Natural killer cell (primary cell): Measurements from ENCODE around the gene JARID2. TPM values are rescaled to one million over a fixed set of nuclear protein-coding genes. Genes with fewer than 3 reads are reported as not detected.
"Not testable (repeated sequence)": the region's sequence is repeated elsewhere in the genome, so short reads cannot be mapped to it uniquely, and the experiment has no call there.

ENCODE experiments used
- ATAC-seq, 3 donors: fragments of 150-1000 bp in 2 of 3; fragments of 200-7000 bp in 1 of 3; cut with Tn5 transposase; 1 replicate in 1 of 3; 2 replicates in 2 of 3; pipeline ENCODE4 v1.10.0; 2021; ENCODE audit warnings: mild to moderate bottlenecking in 2 of 3, moderate library complexity in 2 of 3
- DNase-seq, 2 donors: peaks; one replicate each; pipeline versions ENCODE4 v3.0.0 to v3.0.0-alpha.2; 2013 to 2021; ENCODE audit warnings: mixed read lengths in 1 of 2
- H3K27ac ChIP-seq: one replicate; pipeline ENCODE4 v1.5.1; 2013; ENCODE audit warnings: mild to moderate bottlenecking, low read length
- H3K27me3 ChIP-seq: one replicate; pipeline ENCODE4 v1.6.1; 2013; ENCODE audit warnings: low read length; ENCODE audit not compliant: control insufficient read depth, insufficient read depth
- H3K36me3 ChIP-seq: one replicate; pipeline ENCODE4 v1.6.1; 2013; ENCODE audit warnings: low read length; ENCODE audit not compliant: control insufficient read depth, insufficient read depth
- H3K4me1 ChIP-seq: one replicate; pipeline ENCODE4 v1.6.1; 2013; ENCODE audit warnings: low read length; ENCODE audit not compliant: control insufficient read depth, insufficient read depth
- H3K4me3 ChIP-seq: one replicate; pipeline ENCODE4 v1.5.1; 2013; ENCODE audit warnings: low read length
- H3K9me3 ChIP-seq: one replicate; pipeline ENCODE4 v1.6.1; 2013; ENCODE audit warnings: low read length; ENCODE audit not compliant: control insufficient read depth, insufficient read depth
- H3K27ac Mint-ChIP-seq, 2 donors: one replicate each; pipeline ENCODE4 v1.8.0; 2022; ENCODE audit warnings: mild to moderate bottlenecking in 2 of 2, mixed read lengths in 2 of 2, moderate library complexity in 1 of 2
- H3K27me3 Mint-ChIP-seq, 2 donors: one replicate each; pipeline ENCODE4 v1.8.0; 2022; ENCODE audit warnings: low read depth in 2 of 2, mixed read lengths in 2 of 2
- H3K36me3 Mint-ChIP-seq: one replicate; pipeline ENCODE4 v1.8.0; 2022; ENCODE audit warnings: mixed read lengths
- H3K4me1 Mint-ChIP-seq, 2 donors: one replicate each; pipeline ENCODE4 v1.8.0; 2022; ENCODE audit warnings: mixed read lengths in 2 of 2
- H3K4me3 Mint-ChIP-seq: one replicate; pipeline ENCODE4 v1.8.0; 2022; ENCODE audit warnings: mild to moderate bottlenecking, moderate library complexity, mixed read lengths
- H3K9me3 Mint-ChIP-seq, 2 donors: one replicate each; pipeline ENCODE4 v1.8.0; 2022; ENCODE audit warnings: mixed read lengths in 2 of 2
- CTCF ChIP-seq: fragments of 200-600 bp; IDR thresholded peaks from one replicate; pipeline ENCODE4 v1.8.0; 2022; ENCODE audit warnings: antibody characterized with exemption
- WGBS: methylation state at CpG from one replicate; pipeline ENCODE4 v1.1.7; 2013; ENCODE audit warnings: missing lambda C conversion rate; ENCODE audit not compliant: insufficient coverage; 5-methylcytosine and 5-hydroxymethylcytosine counted together
- intact Hi-C: fragments of 100-400 bp; cut with micrococcal nuclease; formaldehyde crosslinking; loops from one replicate; pipeline ENCODE4 v1.14.2; 2022
- total RNA-seq, 4 donors: library from RNA; stranded (reverse); fragments of 120-200 nt in 1 of 4; gene quantifications; one replicate each; pipeline versions ENCODE4 v1.2.3 to v1.2.4, GENCODE V29; 2013 to 2022

Gene JARID2
- total RNA-seq, 3 donors from 2014 or later (not counting 1 experiment from before 2014, with no cell fraction given) = 49.9 to 60.9 (median 60.5) TPM

- H3K4me1 Mint-ChIP-seq = peaks cover 78 to 79% of the 10 kb centered on the region in 2 donors
- no peak for TF ChIP-seq CTCF
- peaks cover 73% of the 10 kb centered on the region for H3K4me1 ChIP-seq
- ATAC-seq (no peak), DNase-seq (no peak)
- intact Hi-C loops = no loop called here
- H3K27me3 Mint-ChIP-seq = no peaks in the 10 kb centered on the region
- H3K9me3 ChIP-seq = no peaks in the 10 kb centered on the region
- peak overlapping the region; percentile 24 for H3K27ac ChIP-seq
- no peaks in the 10 kb centered on the region for H3K36me3 ChIP-seq
- H3K36me3 Mint-ChIP-seq = no peaks in the 10 kb centered on the region
- WGBS = 94% methylated on average over 2 of the region's 2 CpGs
- H3K27ac Mint-ChIP-seq = peak overlapping the region; percentile 80 to 94
- no peaks in the 10 kb centered on the region for H3K27me3 ChIP-seq
- peak overlapping the region; percentile 71 for H3K4me3 Mint-ChIP-seq
- H3K9me3 Mint-ChIP-seq = no peaks in the 10 kb centered on the region
- H3K4me3 ChIP-seq = no peak overlapping the region
These were observed 47.8 kb downstream of the JARID2 start for GRCh38 chr6:15293674-15294073.

DNA sequence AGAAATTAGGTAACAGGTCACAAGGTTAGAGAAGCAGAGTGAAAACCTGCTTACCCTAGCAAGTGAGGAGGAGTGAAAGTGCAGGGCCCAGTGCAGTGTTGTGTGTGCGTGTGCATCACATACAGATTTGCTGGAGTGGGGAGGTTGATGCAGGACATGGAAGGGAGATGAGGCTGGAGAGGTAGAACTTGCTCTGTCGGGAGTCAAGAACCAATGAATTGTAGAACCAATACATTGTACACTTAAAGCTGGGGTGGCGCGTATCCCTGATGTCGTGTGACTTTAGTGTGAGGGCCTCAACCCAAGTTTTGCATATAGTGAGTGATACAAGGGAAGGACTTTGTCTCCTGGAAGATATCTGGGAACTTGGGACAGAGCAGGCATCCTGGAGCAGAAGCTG, 48.6 kb downstream of the JARID2 start:
- H3K36me3 Mint-ChIP-seq = no peaks in the 10 kb centered on the region
- no peak overlapping the region for H3K4me3 ChIP-seq
- no peak for TF ChIP-seq CTCF
- H3K4me3 Mint-ChIP-seq = peak overlapping the region; percentile 21
- H3K27ac Mint-ChIP-seq = peak overlapping the region; percentile 80 to 94
- H3K27me3 ChIP-seq = no peaks in the 10 kb centered on the region
- no peak overlapping the region for H3K27ac ChIP-seq
- DNase-seq (no peak), ATAC-seq (no peak)
- H3K9me3 ChIP-seq = no peaks in the 10 kb centered on the region
- intact Hi-C loops = no loop called here
- H3K4me1 ChIP-seq = peaks cover 73% of the 10 kb centered on the region
- H3K9me3 Mint-ChIP-seq = no peaks in the 10 kb centered on the region
- no peaks in the 10 kb centered on the region for H3K36me3 ChIP-seq
- no peaks in the 10 kb centered on the region for H3K27me3 Mint-ChIP-seq
- peaks cover 80 to 82% of the 10 kb centered on the region in 2 donors for H3K4me1 Mint-ChIP-seq
- 90% methylated on average over 5 of the region's 5 CpGs for WGBS

GRCh38 chr6:15296249-15296648, 50.4 kb downstream of the JARID2 start:
- H3K36me3 ChIP-seq = no peaks in the 10 kb centered on the region
- Mint-ChIP-seq H3K9me3 (no peaks in the 10 kb centered on the region), H3K4me3 (peak overlapping the region; percentile 85), H3K36me3 (no peaks in the 10 kb centered on the region), H3K27ac (peak overlapping the region; percentile 93 to 94), H3K27me3 (no peaks in the 10 kb centered on the region), H3K4me1 (peaks cover 85 to 87% of the 10 kb centered on the region in 2 donors)
- no peak for DNase-seq
- no peaks in the 10 kb centered on the region for H3K9me3 ChIP-seq
- ATAC-seq = no peak
- intact Hi-C loops = loop anchor here (5.0 kb wide), 1 partner anchor 66 kb away; no protein-coding TSS in a partner anchor
- H3K4me3 ChIP-seq = no peak overlapping the region
- no peak for TF ChIP-seq CTCF
- no peaks in the 10 kb centered on the region for H3K27me3 ChIP-seq
- WGBS = 79% methylated on average over 2 of the region's 5 CpGs
- H3K4me1 ChIP-seq = peaks cover 75% of the 10 kb centered on the region
- H3K27ac ChIP-seq = peak overlapping the region; percentile 72

DNA sequence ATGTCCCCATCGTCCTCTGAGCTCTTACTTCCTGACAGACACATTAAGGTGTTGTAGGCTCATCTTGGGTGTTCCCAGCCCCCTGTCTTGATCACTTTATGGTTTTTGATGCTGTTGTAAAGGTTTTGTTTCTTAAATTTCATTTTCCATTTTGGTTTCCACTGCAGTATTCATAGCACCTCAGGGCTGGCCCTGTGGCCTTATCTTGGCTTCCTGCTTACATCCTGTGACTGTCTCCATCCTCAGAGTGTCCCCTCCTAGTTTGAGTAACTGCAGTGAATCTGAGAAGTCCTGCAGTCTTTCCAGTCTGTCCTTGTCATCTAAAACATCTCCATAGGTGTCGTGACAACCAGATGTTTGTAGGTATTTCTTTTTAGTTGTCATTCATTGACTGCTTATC, 50.9 kb downstream of the JARID2 start:
- Mint-ChIP-seq H3K4me3 (peak overlapping the region; percentile 85), H3K27me3 (no peaks in the 10 kb centered on the region), H3K27ac (peak overlapping the region; percentile 93 to 94), H3K9me3 (no peaks in the 10 kb centered on the region), H3K4me1 (peaks cover 85 to 87% of the 10 kb centered on the region in 2 donors), H3K36me3 (no peaks in the 10 kb centered on the region)
- ATAC-seq (peak; percentile 46 to 62 (median 60)), DNase-seq (peak in 1 of 2 donors; percentile 36)
- no peak for TF ChIP-seq CTCF
- Histone ChIP-seq H3K4me3 (no peak overlapping the region), H3K36me3 (no peaks in the 10 kb centered on the region), H3K9me3 (no peaks in the 10 kb centered on the region), H3K27ac (peak overlapping the region; percentile 72), H3K4me1 (peaks cover 71% of the 10 kb centered on the region), H3K27me3 (no peaks in the 10 kb centered on the region)
- intact Hi-C loops = loop anchor here (5.0 kb wide), 1 partner anchor 66 kb away; no protein-coding TSS in a partner anchor
- WGBS = 10% methylated on average over 1 of the region's 2 CpGs

DNA sequence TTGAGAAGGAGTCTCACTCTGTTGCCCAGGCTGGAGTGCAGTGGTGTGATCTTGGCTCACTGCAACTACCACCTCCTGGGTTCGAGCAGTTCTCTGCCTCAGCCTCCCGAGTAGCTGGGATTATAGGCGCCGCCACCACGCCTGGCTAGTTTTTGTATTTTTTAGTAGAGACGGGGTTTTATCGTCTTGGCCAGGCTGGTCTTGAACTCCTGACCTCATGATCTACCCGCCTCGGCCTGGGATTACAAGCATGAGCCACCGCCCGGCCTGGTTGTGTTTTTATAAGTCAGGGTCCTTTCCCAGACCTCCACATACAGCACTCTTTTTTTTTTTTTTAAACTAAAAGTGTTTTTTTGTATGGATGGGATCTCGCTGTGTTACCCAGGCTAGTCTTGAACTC, 51.3 kb downstream of the JARID2 start:
- not testable (repeated sequence) for DNase-seq, H3K4me3 ChIP-seq, H3K36me3 Mint-ChIP-seq, H3K36me3 ChIP-seq, H3K9me3 Mint-ChIP-seq, H3K4me3 Mint-ChIP-seq, H3K27me3 ChIP-seq, H3K27me3 Mint-ChIP-seq, H3K9me3 ChIP-seq, ATAC-seq
- 84% methylated on average over 10 of the region's 12 CpGs for WGBS
- intact Hi-C loops = loop anchor here (5.0 kb wide), 1 partner anchor 65 kb away; no protein-coding TSS in a partner anchor
- H3K4me1 ChIP-seq = peaks cover 67% of the 10 kb centered on the region
- peaks cover 85 to 87% of the 10 kb centered on the region in 2 donors for H3K4me1 Mint-ChIP-seq
- H3K27ac Mint-ChIP-seq = peak overlapping the region; percentile 93 to 94
- H3K27ac ChIP-seq = peak overlapping the region; percentile 72
